ENCODE measurements around the gene PARD3B. TPM values are rescaled to one million over a fixed set of nuclear protein-coding genes. Genes with fewer than 3 reads are reported as not detected.

Gene PARD3B
- polyA plus RNA-seq, 3 donors: not detected

DNA sequence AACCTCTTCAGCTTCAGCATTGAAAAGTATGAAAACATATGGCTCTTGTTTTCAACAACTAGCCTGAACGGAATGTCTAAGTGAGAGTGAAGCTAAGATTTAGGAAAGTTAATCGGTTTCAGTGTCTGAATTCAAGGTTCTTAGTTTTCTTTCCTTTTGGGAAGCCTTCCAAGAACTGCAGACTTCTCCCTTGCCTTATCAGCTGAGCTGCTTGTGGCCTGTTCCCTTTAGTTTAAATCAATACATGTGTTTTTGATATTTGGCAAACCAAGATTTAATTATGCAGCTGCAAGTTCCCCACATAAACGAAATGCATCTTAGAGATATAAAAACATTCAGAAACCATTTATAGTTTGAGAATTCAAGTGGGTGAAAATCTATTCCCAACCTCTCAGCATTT, 862.7 kb downstream of the PARD3B start:
- Histone ChIP-seq H4K20me1 (ENCODE audit: insufficient read depth, low read length) (no peaks in the 10 kb centered on the region), H3K4me1 (ENCODE audit: control insufficient read depth in 1 of 2, insufficient read depth in 2 of 2, low read length in 2 of 2) (no peaks in the 10 kb centered on the region), H3K4me3 (replicated peaks in 1 of 3; ENCODE audit: low read depth in 2 of 3, low read length in 3 of 3) (no peak overlapping the region), H3K9me3 (replicated peaks in 1 of 2; ENCODE audit: control insufficient read depth in 1 of 2, insufficient read depth in 1 of 2, low read length in 2 of 2) (no peaks in the 10 kb centered on the region), H3K27ac (ENCODE audit: low read depth in 1 of 2, low read length in 2 of 2) (no peak overlapping the region), H3K4me2 (replicated peaks; ENCODE audit: extremely low read depth, low read length, poor library complexity, severe bottlenecking) (no peak overlapping the region), H3K36me3 (replicated peaks in 1 of 2; ENCODE audit: control insufficient read depth in 1 of 2, insufficient read depth in 2 of 2, low read length in 2 of 2) (no peaks in the 10 kb centered on the region), H3K27me3 (ENCODE audit: control insufficient read depth in 2 of 2, insufficient read depth in 2 of 2, low read length in 2 of 2) (no peaks in the 10 kb centered on the region), H2AFZ (ENCODE audit: insufficient read depth, low read depth, low read length, poor library complexity, severe bottlenecking) (no peak overlapping the region), H3K79me2 (ENCODE audit: insufficient read depth, low read length) (no peaks in the 10 kb centered on the region), H3K9ac (ENCODE audit: insufficient read depth, low read length, poor library complexity, severe bottlenecking) (no peak overlapping the region)
- Mint-ChIP-seq H3K4me1 (no peaks in the 10 kb centered on the region), H3K36me3 (no peaks in the 10 kb centered on the region), H3K27ac (no peak overlapping the region), H3K4me3 (no peak overlapping the region), H3K27me3 (ENCODE audit: low read depth in 3 of 3) (no peaks in the 10 kb centered on the region), H3K9me3 (no peaks in the 10 kb centered on the region)
- no peak for DNase-seq
- no peak for TF ChIP-seq CTCF (IDR thresholded peaks at IDR 0.05)
- intact Hi-C loops (cut with micrococcal nuclease): no loop called here
- WGBS (ENCODE audit: insufficient coverage): 0% methylated on average over 1 of the region's 3 CpGs

- Histone ChIP-seq H3K9ac (ENCODE audit: insufficient read depth, low read length, poor library complexity, severe bottlenecking) (no peak overlapping the region), H2AFZ (ENCODE audit: insufficient read depth, low read depth, low read length, poor library complexity, severe bottlenecking) (no peak overlapping the region), H3K27me3 (ENCODE audit: control insufficient read depth in 2 of 2, insufficient read depth in 2 of 2, low read length in 2 of 2) (no peaks in the 10 kb centered on the region), H3K4me2 (replicated peaks; ENCODE audit: extremely low read depth, low read length, poor library complexity, severe bottlenecking) (no peak overlapping the region), H3K9me3 (replicated peaks in 1 of 2; ENCODE audit: control insufficient read depth in 1 of 2, insufficient read depth in 1 of 2, low read length in 2 of 2) (no peaks in the 10 kb centered on the region), H4K20me1 (ENCODE audit: insufficient read depth, low read length) (no peaks in the 10 kb centered on the region), H3K36me3 (replicated peaks in 1 of 2; ENCODE audit: control insufficient read depth in 1 of 2, insufficient read depth in 2 of 2, low read length in 2 of 2) (no peaks in the 10 kb centered on the region), H3K79me2 (ENCODE audit: insufficient read depth, low read length) (no peaks in the 10 kb centered on the region), H3K4me1 (ENCODE audit: control insufficient read depth in 1 of 2, insufficient read depth in 2 of 2, low read length in 2 of 2) (no peaks in the 10 kb centered on the region), H3K27ac (ENCODE audit: low read depth in 1 of 2, low read length in 2 of 2) (no peak overlapping the region), H3K4me3 (replicated peaks in 1 of 3; ENCODE audit: low read depth in 2 of 3, low read length in 3 of 3) (no peak overlapping the region)
- no peaks in the 10 kb centered on the region for H3K4me1 Mint-ChIP-seq
- no peaks in the 10 kb centered on the region for H3K9me3 Mint-ChIP-seq
- H3K27ac Mint-ChIP-seq: no peak overlapping the region
- no peak for DNase-seq
- H3K4me3 Mint-ChIP-seq: no peak overlapping the region
- H3K27me3 Mint-ChIP-seq (ENCODE audit: low read depth in 3 of 3): no peaks in the 10 kb centered on the region
- no peak for TF ChIP-seq CTCF (IDR thresholded peaks at IDR 0.05)
- intact Hi-C loops (cut with micrococcal nuclease): no loop called here
- no peaks in the 10 kb centered on the region for H3K36me3 Mint-ChIP-seq
Observed at GRCh38 chr2:205408696-205409095, 863.4 kb downstream of the PARD3B start.

Measured in CD14-positive monocyte (primary cell).